PC-9 (cell line): ENCODE results near the gene PTPRM. TPM values are rescaled to one million over a fixed set of nuclear protein-coding genes. Genes with fewer than 3 reads are reported as not detected.

Source experiments
- BruUV-seq: library from RNA; stranded (reverse); fragments of 400-500 nt; replicated peaks from 2 replicates; lab custom pipeline; 2021; lab: Mats Ljungman, UMichigan
- CTCF ChIA-PET: fragments of 300-600 bp; sonication (Branson Sonifier 250); formaldehyde crosslinking; loops from one replicate; lab custom pipeline; 2022; ENCODE audit warnings: antibody characterized with exemption; lab: Charles Lee
- POLR2A ChIA-PET: fragments of 300-600 bp; sonication (Branson Sonifier 250); formaldehyde crosslinking; loops from one replicate; lab custom pipeline; 2022; ENCODE audit warnings: antibody characterized with exemption; ENCODE audit not compliant: unreplicated experiment; lab: Charles Lee
- DNase-seq, 2 experiments: peaks; one replicate each; pipeline versions ENCODE4 v3.0.0 to v3.0.0-alpha.2; 2015 to 2022; ENCODE audit warnings: mixed read lengths in 1 of 2
- H2AFZ ChIP-seq: fragments of 200-600 bp; sonication (generic); 2 replicates; pipeline ENCODE4 v1.8.1; 2017; ENCODE audit warnings: antibody characterized with exemption
- H3F3A ChIP-seq: fragments of 200-600 bp; sonication (generic); 2 replicates; pipeline ENCODE4 v1.8.1; 2017; ENCODE audit warnings: antibody characterized with exemption, mild to moderate bottlenecking, low read depth; ENCODE audit not compliant: insufficient read depth
- H3K27ac ChIP-seq: fragments of 200-600 bp; sonication (generic); 2 replicates; pipeline ENCODE4 v1.6.1; 2016; ENCODE audit warnings: mixed run types
- H3K27me3 ChIP-seq: fragments of 200-600 bp; sonication (generic); 2 replicates; pipeline ENCODE4 v1.6.1; 2016; ENCODE audit warnings: low read depth, mixed run types; ENCODE audit not compliant: insufficient read depth
- H3K36me3 ChIP-seq: fragments of 200-600 bp; sonication (generic); 2 replicates; pipeline ENCODE4 v1.6.1; 2016; ENCODE audit warnings: low read depth, mixed run types
- H3K4me1 ChIP-seq: fragments of 200-600 bp; sonication (generic); replicated peaks from 2 replicates; pipeline ENCODE4 v1.6.1; 2016; ENCODE audit warnings: mixed run types; ENCODE audit not compliant: insufficient read depth
- H3K4me2 ChIP-seq: fragments of 200-600 bp; sonication (generic); 2 replicates; pipeline ENCODE4 v1.6.1; 2017; ENCODE audit warnings: mixed run types
- H3K4me3 ChIP-seq: fragments of 200-600 bp; sonication (generic); 2 replicates; pipeline ENCODE4 v1.6.1; 2016; ENCODE audit warnings: mixed run types
- H3K79me2 ChIP-seq: fragments of 200-600 bp; sonication (generic); 2 replicates; pipeline ENCODE4 v1.6.1; 2017; ENCODE audit warnings: low read depth, mixed run types
- H3K9me2 ChIP-seq: fragments of 200-600 bp; sonication (generic); 2 replicates; pipeline ENCODE4 v1.8.1; 2017; ENCODE audit warnings: mild to moderate bottlenecking; ENCODE audit not compliant: insufficient read depth
- H3K9me3 ChIP-seq: fragments of 200-600 bp; sonication (generic); 2 replicates; pipeline ENCODE4 v1.8.1; 2016; ENCODE audit warnings: low read depth; ENCODE audit not compliant: insufficient read depth
- H4K20me1 ChIP-seq: fragments of 200-600 bp; sonication (generic); 2 replicates; pipeline ENCODE4 v1.8.1; 2017; ENCODE audit not compliant: insufficient read depth
- CTCF ChIP-seq: fragments of 200-600 bp; sonication (generic); conservative IDR thresholded peaks from 2 replicates; pipeline ENCODE4 v1.6.1; 2017; ENCODE audit warnings: mixed run types, antibody characterized with exemption, mild to moderate bottlenecking, moderate library complexity
- EZH2 ChIP-seq: fragments of 200-600 bp; sonication (generic); IDR thresholded peaks from 2 replicates; pipeline ENCODE4 v1.8.0; 2017; ENCODE audit warnings: antibody characterized with exemption, low read depth
- intact Hi-C: fragments of 100-400 bp; cut with micrococcal nuclease; formaldehyde crosslinking; loops from one replicate; pipeline ENCODE4 v1.10.0; 2022; ENCODE audit not compliant: unreplicated experiment
- total RNA-seq: library from RNA; stranded (reverse); gene quantifications from 2 replicates; pipeline ENCODE4 v1.2.3, GENCODE V29; 2021

The PTPRM gene
- total RNA-seq, 1 experiment from 2014 or later, result 32.5 TPM

GRCh38 chr18:8424917-8425725 lies 858.0 kb downstream of the PTPRM start:
- POLR2A ChIA-PET, result no interaction called here
- no peaks in the 10 kb centered on the region for H3K36me3 ChIP-seq

GRCh38 chr18:8426401-8426800 lies 859.3 kb downstream of the PTPRM start:
- Histone ChIP-seq H3K27ac (no peak overlapping the region), H3K4me3 (no peak overlapping the region), H3K9me3 (no peaks in the 10 kb centered on the region), H3F3A (peaks cover 5% of the 10 kb centered on the region), H3K9me2 (no peaks in the 10 kb centered on the region), H3K4me1 (peaks cover 15% of the 10 kb centered on the region), H3K4me2 (no peak overlapping the region), H4K20me1 (no peaks in the 10 kb centered on the region), H3K79me2 (no peaks in the 10 kb centered on the region), H3K27me3 (no peaks in the 10 kb centered on the region), H2AFZ (no peak overlapping the region), H3K36me3 (no peaks in the 10 kb centered on the region)
- no peak for DNase-seq
- intact Hi-C loops, result loop anchor here (5.0 to 10.0 kb wide), 2 partner anchors 58 to 561 kb away; no protein-coding TSS in a partner anchor
- POLR2A ChIA-PET, result no interaction called here
- CTCF ChIA-PET, result no interaction called here
- no TSS peak for BruUV-seq
- TF ChIP-seq EZH2 (no peak), CTCF (peak; percentile 57)

More at GRCh38 chr18:8424917-8425725, 858.0 kb downstream of the PTPRM start:
- Histone ChIP-seq H3K27me3 (no peaks in the 10 kb centered on the region), H3K4me2 (peak overlapping the region; percentile 59), H3F3A (peaks cover 5% of the 10 kb centered on the region), H4K20me1 (no peaks in the 10 kb centered on the region), H3K79me2 (no peaks in the 10 kb centered on the region), H3K4me1 (peaks cover 15% of the 10 kb centered on the region), H2AFZ (no peak overlapping the region), H3K27ac (no peak overlapping the region), H3K9me3 (no peaks in the 10 kb centered on the region), H3K9me2 (no peaks in the 10 kb centered on the region), H3K4me3 (no peak overlapping the region)
- peak; percentile 80 to 85 for DNase-seq
- BruUV-seq, result no TSS peak
- intact Hi-C loops, result loop anchor here (5.0 to 10.0 kb wide), 2 partner anchors 60 to 562 kb away; no protein-coding TSS in a partner anchor
- TF ChIP-seq CTCF (no peak), EZH2 (no peak)
- CTCF ChIA-PET, result no interaction called here

- TF ChIP-seq CTCF (no peak), EZH2 (no peak)
- Histone ChIP-seq H3K9me3 (no peaks in the 10 kb centered on the region), H3K4me1 (peaks cover 15% of the 10 kb centered on the region), H2AFZ (no peak overlapping the region), H4K20me1 (no peaks in the 10 kb centered on the region), H3K4me2 (no peak overlapping the region), H3F3A (peaks cover 5% of the 10 kb centered on the region), H3K27ac (no peak overlapping the region), H3K9me2 (no peaks in the 10 kb centered on the region; the same call in 1 of the 2 replicates), H3K36me3 (no peaks in the 10 kb centered on the region), H3K27me3 (no peaks in the 10 kb centered on the region), H3K79me2 (no peaks in the 10 kb centered on the region), H3K4me3 (no peak overlapping the region)
- intact Hi-C loops, result loop anchor here (5.0 to 10.0 kb wide), 2 partner anchors 57 to 560 kb away; no protein-coding TSS in a partner anchor
- no TSS peak for BruUV-seq
- CTCF ChIA-PET, result no interaction called here
- no peak for DNase-seq
- POLR2A ChIA-PET, result no interaction called here
Measured at GRCh38 chr18:8427339-8427738, 860.2 kb downstream of the PTPRM start.
